ENCODE measurements around the gene SIPA1L3. TPM values are rescaled to one million over a fixed set of nuclear protein-coding genes. Genes with fewer than 3 reads are reported as not detected.

The SIPA1L3 gene
- total and polyA plus RNA-seq, 10 of the 15 experiments (the other 5 are each of a cell fraction or from before 2014, with no cell fraction given), result 0.24 to 66.2 (median 19.1) TPM

- TF ChIP-seq, protein P1, sequence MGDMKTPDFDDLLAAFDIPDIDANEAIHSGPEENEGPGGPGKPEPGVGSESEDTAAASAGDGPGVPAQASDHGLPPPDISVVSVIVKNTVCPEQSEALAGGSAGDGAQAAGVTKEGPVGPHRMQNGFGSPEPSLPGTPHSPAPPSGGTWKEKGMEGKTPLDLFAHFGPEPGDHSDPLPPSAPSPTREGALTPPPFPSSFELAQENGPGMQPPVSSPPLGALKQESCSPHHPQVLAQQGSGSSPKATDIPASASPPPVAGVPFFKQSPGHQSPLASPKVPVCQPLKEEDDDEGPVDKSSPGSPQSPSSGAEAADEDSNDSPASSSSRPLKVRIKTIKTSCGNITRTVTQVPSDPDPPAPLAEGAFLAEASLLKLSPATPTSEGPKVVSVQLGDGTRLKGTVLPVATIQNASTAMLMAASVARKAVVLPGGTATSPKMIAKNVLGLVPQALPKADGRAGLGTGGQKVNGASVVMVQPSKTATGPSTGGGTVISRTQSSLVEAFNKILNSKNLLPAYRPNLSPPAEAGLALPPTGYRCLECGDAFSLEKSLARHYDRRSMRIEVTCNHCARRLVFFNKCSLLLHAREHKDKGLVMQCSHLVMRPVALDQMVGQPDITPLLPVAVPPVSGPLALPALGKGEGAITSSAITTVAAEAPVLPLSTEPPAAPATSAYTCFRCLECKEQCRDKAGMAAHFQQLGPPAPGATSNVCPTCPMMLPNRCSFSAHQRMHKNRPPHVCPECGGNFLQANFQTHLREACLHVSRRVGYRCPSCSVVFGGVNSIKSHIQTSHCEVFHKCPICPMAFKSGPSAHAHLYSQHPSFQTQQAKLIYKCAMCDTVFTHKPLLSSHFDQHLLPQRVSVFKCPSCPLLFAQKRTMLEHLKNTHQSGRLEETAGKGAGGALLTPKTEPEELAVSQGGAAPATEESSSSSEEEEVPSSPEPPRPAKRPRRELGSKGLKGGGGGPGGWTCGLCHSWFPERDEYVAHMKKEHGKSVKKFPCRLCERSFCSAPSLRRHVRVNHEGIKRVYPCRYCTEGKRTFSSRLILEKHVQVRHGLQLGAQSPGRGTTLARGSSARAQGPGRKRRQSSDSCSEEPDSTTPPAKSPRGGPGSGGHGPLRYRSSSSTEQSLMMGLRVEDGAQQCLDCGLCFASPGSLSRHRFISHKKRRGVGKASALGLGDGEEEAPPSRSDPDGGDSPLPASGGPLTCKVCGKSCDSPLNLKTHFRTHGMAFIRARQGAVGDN (IDR thresholded peaks at IDR 0.05), result no peak
- no peak for TF ChIP-seq SPI1 (IDR thresholded peaks at IDR 0.05; ENCODE audit: borderline replicate concordance, insufficient read depth, low read depth, low read length)
- TF ChIP-seq IRF4 (IDR thresholded peaks at IDR 0.05; ENCODE audit: low read depth, low read length), result no peak
- TF ChIP-seq, protein P2, sequence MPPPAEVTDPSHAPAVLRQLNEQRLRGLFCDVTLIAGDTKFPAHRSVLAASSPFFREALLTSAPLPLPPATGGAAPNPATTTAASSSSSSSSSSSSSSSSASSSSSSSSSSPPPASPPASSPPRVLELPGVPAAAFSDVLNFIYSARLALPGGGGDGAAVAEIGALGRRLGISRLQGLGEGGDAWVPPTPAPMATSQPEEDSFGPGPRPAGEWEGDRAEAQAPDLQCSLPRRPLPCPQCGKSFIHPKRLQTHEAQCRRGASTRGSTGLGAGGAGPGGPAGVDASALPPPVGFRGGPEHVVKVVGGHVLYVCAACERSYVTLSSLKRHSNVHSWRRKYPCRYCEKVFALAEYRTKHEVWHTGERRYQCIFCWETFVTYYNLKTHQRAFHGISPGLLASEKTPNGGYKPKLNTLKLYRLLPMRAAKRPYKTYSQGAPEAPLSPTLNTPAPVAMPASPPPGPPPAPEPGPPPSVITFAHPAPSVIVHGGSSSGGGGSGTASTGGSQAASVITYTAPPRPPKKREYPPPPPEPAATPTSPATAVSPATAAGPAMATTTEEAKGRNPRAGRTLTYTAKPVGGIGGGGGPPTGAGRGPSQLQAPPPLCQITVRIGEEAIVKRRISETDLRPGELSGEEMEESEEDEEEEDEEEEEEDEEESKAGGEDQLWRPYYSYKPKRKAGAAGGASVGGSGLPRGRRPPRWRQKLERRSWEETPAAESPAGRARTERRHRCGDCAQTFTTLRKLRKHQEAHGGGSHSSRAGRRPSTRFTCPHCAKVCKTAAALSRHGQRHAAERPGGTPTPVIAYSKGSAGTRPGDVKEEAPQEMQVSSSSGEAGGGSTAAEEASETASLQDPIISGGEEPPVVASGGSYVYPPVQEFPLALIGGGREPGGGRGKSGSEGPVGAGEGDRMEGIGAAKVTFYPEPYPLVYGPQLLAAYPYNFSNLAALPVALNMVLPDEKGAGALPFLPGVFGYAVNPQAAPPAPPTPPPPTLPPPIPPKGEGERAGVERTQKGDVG (CRISPR knock-in tag; IDR thresholded peaks at IDR 0.05), result no peak
- no peak for TF ChIP-seq MEF2B (IDR thresholded peaks at IDR 0.05; ENCODE audit: partially characterized antibody, poor library complexity, severe bottlenecking)
- no peak for TF ChIP-seq SRF (IDR thresholded peaks at IDR 0.05; ENCODE audit: low read depth in 2 of 2, low read length in 2 of 2)
- no peak for TF ChIP-seq ZBED1 (IDR thresholded peaks at IDR 0.05; ENCODE audit: borderline replicate concordance)
- TF ChIP-seq, protein P3, sequence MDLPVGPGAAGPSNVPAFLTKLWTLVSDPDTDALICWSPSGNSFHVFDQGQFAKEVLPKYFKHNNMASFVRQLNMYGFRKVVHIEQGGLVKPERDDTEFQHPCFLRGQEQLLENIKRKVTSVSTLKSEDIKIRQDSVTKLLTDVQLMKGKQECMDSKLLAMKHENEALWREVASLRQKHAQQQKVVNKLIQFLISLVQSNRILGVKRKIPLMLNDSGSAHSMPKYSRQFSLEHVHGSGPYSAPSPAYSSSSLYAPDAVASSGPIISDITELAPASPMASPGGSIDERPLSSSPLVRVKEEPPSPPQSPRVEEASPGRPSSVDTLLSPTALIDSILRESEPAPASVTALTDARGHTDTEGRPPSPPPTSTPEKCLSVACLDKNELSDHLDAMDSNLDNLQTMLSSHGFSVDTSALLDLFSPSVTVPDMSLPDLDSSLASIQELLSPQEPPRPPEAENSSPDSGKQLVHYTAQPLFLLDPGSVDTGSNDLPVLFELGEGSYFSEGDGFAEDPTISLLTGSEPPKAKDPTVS (IDR thresholded peaks at IDR 0.05; ENCODE audit: low read depth, low read length), result no peak
- TF ChIP-seq ZNF592 (IDR thresholded peaks at IDR 0.05), result no peak
- TF ChIP-seq CBX5 (IDR thresholded peaks at IDR 0.05; ENCODE audit: low read depth), result no peak
- no peak for TF ChIP-seq TAF1 (IDR thresholded peaks at IDR 0.05; ENCODE audit: borderline replicate concordance, low read depth, low read length)
- no peak for TF ChIP-seq ZNF217 (IDR thresholded peaks at IDR 0.05)
Measured at GRCh38 chr19:38020311-38020710, 113.3 kb downstream of the SIPA1L3 start (continued).

Measured in GM12878 (cell line).